ENCODE data around the gene E4F1.

- TF ChIP-seq YY1 (IDR thresholded peaks at IDR 0.05) (no peak), CTCF (IDR thresholded peaks at IDR 0.05; ENCODE audit: low read depth, low read length, missing input control) (no peak), RAD21 (IDR thresholded peaks at IDR 0.05) (no peak), SP1 (IDR thresholded peaks at IDR 0.05) (no peak)
Measured at GRCh38 chr16:2186064-2186463, 37.3 kb upstream of the E4F1 start.
